ENCODE measurements around the gene EIF2S1.
"Not testable (repeated sequence)": the region's sequence is repeated elsewhere in the genome, so short reads cannot be mapped to it uniquely, and the experiment has no call there.

The EIF2S1 gene

GRCh38 chr14:67411820-67412421, 51.8 kb downstream of the EIF2S1 start, which contains the start of gene PLEK2:
TSS of gene PLEK2 (minus strand) at chr14:67412165. CDS start at chr14:67412059, 106 bp downstream.
- peak; percentile 6 for DNase-seq (ENCODE audit: low read depth)

- DNase-seq (ENCODE audit: low read depth) = peak; percentile 13
Observed at GRCh38 chr14:67413806-67414769, 54.0 kb downstream of the EIF2S1 start.

DNA sequence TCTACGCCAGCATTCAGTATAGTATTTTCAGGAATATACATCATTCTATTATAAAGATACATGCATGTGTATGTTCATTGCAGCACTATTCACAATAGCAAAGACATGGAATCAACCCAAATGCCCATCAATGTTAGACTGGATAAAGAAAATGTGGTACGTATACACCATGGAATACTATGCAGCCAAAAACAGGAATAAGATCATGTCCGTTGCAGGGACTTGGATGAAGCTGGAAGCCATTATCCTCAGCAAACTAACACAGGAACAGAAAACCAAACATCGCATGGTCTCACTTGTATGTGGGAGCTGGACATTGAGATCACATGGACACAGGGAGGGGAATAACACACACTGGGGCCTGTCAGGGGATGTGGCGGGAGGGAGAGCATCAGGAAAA, 55.5 kb downstream of the EIF2S1 start:
- DNase-seq (ENCODE audit: low read depth) = not testable (repeated sequence)

DNA sequence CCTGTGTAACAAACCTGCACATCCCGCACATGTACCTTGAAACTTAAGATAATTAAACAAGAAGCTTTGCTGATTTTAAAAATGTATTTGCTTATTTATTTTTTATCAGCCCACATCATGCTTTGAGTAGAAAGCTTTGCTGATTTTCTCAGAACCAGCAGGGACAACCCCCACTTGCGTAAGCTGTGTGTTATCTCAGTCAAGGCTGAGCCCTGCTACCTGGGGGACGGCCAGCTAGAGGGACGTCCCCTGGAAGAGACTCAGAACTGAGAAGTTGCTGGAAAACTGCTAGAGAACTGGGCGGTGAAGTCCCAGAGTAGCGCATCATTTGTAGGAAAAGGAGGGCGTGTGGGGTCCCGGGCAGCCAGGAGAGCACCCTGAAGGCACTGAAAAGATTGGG, 56.0 kb downstream of the EIF2S1 start:
- no peak for DNase-seq (ENCODE audit: low read depth)

- DNase-seq (ENCODE audit: low read depth) = no peak
Observed at GRCh38 chr14:67416810-67417209, 56.7 kb downstream of the EIF2S1 start.

DNA sequence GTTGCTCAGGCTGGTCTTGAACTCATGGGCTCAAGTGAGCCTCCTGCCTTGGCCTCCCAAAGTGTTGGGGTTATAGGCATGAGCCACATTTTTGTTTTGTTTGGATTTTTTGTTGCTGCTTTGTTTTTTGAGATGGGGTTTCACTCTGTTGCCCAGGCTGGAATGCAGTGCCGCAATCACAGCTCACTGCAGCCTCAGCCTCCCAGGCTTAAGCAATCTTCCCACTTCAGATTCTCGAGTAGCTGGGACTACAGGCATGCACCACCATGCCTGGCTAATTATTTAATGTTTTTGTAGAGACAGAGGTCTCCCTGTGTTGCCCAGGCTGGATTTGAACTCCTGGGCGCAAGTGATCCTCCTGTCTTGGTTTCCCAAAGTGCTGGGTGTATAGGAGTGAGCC, 57.5 kb downstream of the EIF2S1 start:
- DNase-seq (ENCODE audit: low read depth) = no peak

- DNase-seq (ENCODE audit: low read depth) = no peak
Observed at GRCh38 chr14:67418401-67419191, 58.5 kb downstream of the EIF2S1 start.

GRCh38 chr14:67420102-67420739, 60.1 kb downstream of the EIF2S1 start:
- DNase-seq (ENCODE audit: low read depth) = no peak

- no peak for DNase-seq (ENCODE audit: low read depth)
Observed at GRCh38 chr14:67421356-67422224, 61.5 kb downstream of the EIF2S1 start.

- no peak for DNase-seq (ENCODE audit: low read depth)
Observed at GRCh38 chr14:67423424-67423823, 63.3 kb downstream of the EIF2S1 start.

- DNase-seq (ENCODE audit: low read depth) = no peak
Observed at GRCh38 chr14:67424539-67424938, 64.4 kb downstream of the EIF2S1 start.

DNA sequence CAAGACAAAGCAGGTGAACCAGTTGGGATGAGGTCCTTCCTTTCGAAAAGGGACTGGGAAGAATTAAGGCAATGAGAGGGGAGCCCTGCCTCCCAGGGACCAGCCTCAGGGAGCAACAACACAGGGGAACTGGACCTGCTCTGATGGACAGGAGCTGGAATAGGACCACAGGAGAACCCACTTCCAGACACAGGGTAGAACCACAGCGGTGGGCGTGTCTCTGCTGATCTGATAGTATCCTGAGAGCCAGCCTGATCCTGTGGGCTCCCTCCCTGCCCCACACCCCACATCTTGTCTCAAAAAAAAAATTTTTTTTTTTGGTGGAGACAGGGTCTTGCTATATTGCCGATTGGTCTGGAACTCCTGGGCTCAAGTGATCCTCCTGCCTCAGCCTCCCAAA, 65.5 kb downstream of the EIF2S1 start:
- no peak for DNase-seq (ENCODE audit: low read depth)

DNA sequence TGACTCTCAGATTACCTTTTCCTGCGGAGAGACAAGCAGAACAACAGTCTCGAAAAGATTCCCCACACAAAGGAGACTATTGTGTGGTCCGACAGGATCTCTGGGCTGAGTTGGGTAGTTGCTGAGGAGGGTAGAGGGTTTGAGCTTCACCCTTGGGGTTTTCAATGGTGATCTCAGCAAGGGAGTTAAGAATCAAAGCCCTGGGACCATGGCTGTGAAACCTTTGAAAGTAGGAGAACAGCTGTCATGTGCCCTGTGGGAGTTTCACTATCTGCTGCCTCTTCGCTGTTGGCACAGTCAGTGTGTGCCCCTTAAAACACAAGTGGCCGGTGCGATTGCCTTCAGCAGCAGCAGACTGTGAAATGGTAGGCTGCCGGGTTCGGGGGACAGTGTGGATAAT, 66.0 kb downstream of the EIF2S1 start:
- DNase-seq (ENCODE audit: low read depth) = no peak

DNA sequence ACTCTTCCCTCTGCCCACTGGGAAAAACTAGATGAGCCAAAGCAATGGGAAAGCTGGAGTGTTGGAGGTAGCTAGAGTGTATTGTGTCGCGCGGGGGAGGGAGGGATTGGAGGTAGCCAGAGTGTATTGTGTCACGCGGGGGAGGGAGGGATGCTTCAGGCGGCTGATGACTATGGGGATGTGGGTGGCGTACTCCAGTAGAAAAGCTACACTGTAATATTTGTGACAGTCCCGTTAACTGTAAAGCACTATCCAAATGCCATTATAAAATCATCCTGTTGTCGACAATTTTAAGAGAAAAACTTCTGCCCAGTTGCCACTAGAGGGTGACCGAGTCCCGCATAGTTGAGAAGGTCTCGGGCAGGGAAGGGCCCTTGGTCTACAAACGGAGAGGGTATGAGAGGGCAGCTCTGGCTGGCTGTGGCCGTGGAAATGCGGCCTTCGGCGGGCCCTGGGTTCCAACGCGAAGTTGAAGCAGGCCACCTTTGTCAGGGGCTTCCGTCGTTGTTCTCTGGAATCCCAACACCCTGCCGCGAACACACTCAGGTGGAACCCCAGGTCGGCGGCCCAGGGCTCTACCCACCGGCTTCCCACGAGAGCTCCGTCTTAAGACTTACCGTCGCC, 67.0 kb downstream of the EIF2S1 start:
- peak; percentile 61 for DNase-seq (ENCODE audit: low read depth)

GRCh38 chr14:67428501-67429031, 68.4 kb downstream of the EIF2S1 start:
- no peak for DNase-seq (ENCODE audit: low read depth)

DNA sequence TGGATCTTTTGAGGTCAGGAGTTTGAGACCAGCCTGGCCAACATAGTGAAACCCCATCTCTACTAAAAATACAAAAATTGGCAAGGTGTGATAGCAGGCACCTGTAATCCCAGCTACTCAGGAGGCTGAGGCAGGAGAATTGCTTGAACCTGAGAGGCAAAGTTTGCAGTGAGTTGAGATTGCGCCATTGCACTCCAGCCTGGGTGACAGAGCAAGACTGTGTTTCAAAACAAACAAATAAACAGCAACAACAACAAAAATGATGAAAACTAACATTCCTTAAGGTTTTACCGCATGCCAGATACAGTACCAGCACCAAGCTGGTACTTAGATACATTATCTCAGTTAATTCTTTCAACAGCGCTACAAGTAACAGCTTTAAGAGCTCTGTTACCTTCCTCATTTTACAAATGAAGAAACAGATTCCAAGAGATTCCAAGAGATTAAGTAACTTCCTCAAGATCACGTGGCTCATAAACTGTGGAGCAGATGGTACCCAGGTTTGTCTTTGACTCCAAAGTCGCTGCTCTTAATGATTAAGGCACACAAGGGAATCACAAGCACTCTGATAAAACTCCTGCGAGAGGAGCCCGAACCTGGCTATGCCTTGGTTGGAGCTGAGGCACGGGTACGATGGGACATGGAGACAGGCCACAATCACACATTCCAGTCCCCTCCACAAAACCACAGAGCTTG, 69.5 kb downstream of the EIF2S1 start:
- DNase-seq (ENCODE audit: low read depth) = no peak

GRCh38 chr14:67432050-67432564, 72.0 kb downstream of the EIF2S1 start:
- DNase-seq (ENCODE audit: low read depth) = no peak

- no peak for DNase-seq (ENCODE audit: low read depth)
Observed at GRCh38 chr14:67435603-67436002, 75.5 kb downstream of the EIF2S1 start.

All from stimulated activated CD8-positive, alpha-beta memory T cell treated with anti-CD3 and anti-CD28 coated beads, Interleukin-12 subunit alpha, Interleukin-12 subunit beta, amount 100 ng/mL, for 1 hour (primary cell).